Activated T-helper 1 cell treated with anti-CD3 and anti-CD28 coated beads, Interleukin-2, amount 50 U/mL, for 16 hours (primary cell): ENCODE measurements around the gene GNAS-AS1.
A peak's percentile ranks its signal among the peaks of the same experiment; 100 is the strongest.

Experiments used
- DNase-seq, 2 donors: peaks; one replicate each; pipeline ENCODE4 v3.0.0-alpha.2; 2020; ENCODE audit warnings: low read depth in 1 of 2, low spot score in 1 of 2

The GNAS-AS1 gene

DNA sequence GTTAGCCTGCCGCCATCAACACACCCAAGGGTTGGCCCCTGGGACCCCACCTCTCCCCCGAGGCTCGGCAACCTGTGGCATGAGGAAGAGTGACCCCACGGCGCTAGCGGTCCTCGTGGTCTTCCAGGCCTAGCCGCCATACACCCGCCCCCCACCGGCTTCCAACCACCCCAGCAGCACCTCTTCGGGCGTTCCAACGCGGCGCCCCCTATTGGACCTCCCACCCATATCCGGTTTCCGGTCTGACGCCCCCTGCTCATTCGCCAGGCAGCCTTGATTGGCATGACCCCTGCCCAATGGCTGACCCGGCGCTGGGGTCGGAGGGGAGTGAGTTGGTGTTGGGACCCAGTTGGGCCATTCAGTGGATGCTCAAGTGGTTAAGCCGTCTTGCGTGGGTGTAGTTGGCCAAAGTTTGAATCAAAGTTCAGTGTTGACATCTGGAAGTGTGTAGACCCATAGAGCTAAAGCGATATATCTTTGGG, at the start of gene GNAS-AS1:
GNAS-AS1 (minus strand) TSS at position 210 of the 482 bp plus-strand sequence.
- DNase-seq, result peak; percentile 52 to 58

DNA sequence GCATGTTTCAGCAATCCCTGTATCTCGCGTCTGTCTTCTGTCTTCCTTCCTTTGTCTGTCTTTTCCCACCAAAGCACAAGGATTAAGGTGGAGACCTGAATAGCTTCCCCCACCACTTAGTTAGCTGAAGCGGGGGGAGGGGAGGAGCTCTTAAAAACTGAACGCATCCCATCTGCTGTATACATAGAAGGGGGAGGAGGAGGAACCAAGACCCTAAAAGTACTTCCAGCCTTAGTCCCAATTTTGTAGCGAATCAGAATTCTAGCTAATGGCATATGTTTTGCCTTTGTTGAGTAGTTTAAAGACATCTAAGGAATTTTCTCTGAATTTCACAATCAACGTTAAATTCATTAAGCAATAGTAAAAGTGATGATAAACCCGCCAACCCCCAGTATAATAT, 49.7 kb upstream of the GNAS-AS1 start:
- no peak for DNase-seq

DNA sequence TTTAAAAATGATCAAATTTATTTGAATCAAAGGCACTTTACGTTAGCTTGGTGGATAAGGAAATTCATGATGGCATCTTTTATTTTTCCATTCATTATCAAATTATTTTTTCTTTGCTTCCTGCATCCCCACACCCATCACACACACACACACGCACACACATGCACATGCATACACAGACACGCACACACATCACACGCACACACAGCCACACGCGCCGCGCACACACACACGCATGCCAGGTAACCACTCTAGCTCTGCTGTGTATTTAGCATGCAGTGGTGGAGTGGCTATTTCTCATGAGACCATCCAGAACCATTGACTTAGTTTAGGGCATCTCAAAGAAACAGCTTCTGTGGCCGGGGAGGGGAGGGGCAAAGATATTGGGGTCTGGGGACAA, 48.8 kb upstream of the GNAS-AS1 start:
- DNase-seq, result no peak

DNA sequence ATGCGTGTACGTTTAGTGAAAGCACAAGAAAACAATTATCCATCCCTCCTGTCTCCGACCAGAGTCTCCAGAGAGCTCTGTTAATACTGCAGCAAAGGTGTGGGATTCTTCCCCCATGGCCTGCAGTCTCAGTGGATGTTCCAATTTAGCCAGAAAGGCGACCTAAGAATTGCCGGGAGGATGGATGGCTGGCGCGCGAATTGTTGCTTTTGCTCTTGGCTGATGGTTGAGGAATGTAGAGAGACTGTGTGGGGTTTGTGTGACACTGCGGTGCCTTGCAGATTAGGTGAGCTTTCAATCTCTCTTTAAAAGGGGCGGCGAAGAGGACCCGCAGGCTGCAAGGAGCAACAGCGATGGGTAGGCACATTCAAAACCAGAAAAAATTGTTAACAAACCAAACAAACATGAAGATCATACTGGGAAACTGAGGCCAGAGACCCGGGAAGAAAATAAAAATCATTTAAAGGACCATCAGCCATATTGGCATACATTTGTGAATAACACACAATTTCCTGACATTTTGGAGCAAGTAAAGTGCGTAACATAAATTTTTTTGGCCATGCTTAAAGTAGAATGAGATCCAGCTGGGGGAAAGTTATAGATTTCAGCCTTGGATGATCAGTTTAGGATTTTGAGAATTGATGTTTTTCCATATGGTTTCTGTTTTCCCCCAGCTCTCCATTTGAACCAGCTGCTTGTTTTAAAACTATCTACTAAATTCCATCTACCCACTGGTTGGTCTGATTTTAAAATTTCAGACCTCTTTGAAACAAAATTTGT, 48.1 kb upstream of the GNAS-AS1 start:
- no peak for DNase-seq

DNA sequence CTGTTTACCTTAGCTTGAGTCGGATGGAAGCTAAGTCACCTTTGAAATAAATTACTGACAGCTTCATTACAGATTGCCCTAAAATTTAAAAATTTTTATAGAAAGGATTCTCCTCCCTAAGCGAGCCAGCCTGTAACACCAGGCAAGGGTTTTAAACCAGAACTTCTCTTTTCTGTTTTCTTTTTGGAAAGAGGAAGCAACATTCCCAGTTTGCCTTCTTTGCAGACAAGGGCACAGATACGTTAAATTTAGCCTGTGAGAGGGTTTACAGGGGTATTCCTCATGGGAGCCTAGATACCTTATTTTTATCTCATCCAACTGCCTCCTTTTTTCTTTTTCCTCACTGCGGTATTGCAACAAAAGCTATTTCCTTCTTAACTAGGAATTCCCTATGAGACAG, 46.8 kb upstream of the GNAS-AS1 start:
- no peak for DNase-seq

DNA sequence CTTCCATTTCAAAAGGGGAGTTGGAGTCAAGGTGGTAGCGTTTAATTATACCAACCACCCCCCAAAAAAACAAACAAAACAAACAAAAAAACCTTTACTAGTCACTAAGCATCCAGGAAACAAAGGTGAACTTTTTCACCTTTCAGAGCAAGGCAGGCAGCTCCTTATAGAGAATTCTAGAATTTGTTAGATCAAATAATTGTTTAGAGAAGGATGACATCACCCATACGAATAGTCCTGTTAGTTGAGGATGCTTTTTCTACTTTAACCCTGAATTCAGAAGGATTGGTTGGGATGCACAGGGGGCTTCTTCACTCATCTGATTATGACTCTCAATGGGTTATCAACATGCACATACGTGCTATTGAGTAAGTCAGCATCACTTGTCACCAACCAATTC, 46.1 kb upstream of the GNAS-AS1 start:
- DNase-seq, result no peak

DNA sequence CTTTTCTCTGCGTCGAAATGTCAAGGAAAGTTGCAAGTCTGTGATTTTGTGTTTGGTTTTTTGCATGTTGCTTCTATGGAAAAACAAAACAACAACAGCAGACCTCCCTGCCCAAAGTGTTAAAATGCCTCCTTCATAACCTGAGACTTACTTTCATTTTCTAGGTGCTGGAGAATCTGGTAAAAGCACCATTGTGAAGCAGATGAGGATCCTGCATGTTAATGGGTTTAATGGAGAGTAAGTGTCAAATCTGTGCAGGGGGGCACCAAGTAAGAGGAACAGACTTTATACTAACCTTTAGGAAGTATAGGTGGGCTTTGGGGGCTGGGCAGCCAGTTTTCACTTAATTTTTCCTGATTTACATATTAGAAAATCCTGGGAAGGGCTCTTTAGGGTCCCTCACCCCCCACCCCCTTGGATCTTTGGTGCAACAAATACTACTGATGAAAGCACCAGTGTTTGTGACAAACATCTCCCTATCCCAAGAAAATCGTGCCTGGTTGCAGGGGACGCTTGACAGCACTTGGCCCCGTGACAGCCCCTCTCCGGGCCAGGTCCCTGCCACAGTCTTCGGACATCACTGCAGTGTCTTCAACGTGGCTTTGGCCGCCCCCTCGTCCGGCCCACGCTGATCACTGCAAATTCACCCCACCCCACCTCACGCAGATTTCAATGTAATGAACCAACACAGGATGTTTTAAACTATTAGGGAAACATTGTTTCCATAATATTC, 44.9 kb upstream of the GNAS-AS1 start:
- DNase-seq, result no peak

DNA sequence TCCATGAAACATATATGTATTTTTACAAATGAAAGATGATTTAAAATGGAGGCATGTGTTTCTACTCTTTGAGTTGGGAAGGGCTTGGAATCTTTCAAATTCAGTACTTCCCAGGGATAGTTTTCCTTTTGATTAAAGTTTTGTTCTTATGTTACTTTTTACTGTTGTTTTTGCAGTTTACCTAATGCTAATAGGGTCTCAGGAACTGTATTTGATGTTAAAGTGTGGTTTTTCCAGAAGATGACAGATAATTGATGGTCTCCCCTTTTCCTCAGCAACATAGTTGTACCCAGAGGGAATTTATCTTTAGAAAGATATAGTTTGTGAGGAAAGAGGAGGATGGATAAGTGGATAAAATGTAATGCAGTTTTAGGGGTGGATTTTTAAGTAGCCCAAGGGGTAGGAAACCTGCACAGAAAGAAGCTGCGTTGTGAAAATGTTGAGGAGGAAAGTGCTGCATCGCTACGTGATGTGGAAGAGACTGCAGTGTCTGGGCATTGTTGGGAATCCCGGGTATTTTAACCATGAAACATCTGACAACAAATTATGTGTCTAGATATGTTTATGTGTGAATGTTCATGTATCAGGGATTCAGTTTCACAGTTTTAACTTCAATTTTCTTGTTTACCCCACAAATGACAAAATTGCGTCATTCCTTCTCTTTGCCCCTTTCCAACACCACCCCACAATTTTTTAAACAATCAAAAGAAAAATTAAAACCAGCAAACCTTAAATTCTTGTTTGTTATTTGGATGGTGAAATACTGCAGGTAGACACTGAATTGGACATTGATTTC, 44.1 kb upstream of the GNAS-AS1 start:
- no peak for DNase-seq

DNA sequence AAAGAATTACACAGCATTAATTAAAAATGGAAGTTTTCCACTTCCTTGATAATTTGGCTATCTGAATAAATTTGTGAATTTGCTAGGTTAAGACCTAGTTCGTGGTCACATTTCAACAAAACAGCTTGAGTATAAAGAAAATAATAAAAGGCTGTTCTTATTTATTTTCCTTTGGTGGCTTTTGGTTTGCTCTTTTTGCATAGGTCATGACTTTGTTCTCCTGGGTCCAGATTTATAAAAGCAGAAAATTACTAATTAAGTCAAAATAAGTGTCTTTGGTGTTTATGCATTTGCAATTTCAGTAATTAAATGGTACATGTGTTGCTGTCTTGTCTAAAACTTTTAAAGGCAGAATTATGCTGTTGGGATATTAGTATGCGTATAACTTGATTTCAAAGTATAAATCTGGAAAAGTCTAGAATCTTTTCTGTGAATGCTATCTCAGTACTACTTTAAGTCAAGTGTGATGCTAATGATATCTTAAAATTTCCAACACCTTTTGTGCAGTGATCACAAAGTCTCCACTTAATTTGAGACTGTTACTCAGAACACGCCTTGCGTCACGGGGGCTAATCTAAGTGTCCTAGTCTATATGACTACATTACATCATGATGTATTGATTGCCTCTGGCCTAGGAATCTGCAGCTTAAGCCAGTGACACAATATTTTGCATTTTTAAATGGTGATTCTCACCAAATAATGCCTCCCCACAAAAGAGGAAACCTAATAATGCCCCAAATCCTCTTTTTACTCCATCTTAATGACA, 42.8 kb upstream of the GNAS-AS1 start:
- DNase-seq, result no peak

DNA sequence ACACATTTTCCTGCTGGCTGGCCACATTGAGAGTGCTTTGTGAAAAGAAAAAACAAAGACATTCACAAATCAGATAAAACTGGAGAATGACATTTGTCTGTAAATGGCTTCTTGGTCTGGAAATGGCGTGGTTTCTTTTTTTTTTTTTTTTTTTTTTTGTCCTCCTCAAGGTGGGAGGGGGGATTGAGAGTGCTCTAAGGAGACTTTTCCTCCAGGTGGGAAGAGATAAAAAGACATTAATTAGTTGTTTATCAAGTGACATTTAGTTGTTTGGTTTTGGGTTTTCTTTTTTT, 42.2 kb upstream of the GNAS-AS1 start:
- no peak for DNase-seq

DNA sequence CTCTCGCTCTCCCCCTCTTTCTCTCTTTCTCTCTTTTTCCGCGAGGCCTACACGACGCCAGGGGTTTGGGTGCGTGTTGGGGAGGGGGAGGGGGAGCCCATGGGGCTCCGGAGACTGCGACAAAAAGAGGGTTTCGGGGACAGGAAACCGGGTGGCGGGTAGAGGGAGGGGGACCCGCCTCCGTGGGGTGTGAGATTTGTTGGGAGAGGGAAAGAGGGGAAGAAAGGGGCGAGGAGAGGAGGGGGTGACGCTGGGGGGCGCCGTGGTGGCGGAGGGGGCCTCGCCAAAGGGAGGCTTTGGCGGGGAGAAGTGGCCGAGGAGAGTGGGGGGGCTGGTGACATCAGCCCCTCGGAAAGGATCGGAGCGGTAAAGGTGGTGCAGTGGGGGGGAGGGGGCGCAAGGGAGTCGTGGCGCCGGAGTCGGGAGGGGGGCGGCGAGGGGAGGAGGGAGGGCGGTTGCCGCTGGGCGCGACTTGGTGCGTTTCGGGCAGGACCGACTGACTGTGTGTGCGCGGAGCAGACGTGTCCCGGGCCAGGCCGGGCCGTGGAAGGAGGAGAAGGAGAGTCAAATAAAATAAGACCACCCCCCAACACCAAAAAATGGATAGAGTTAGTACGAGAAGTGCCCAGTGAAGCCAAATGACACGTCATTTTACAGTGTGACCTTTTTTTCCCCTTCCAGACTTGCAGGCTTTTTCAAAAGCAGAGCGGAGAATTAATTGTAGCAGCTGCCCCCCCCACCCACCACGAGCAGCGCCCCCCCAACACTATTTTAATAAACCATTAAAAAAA, 41.6 kb upstream of the GNAS-AS1 start:
- DNase-seq, result peak; percentile 42 to 57

DNA sequence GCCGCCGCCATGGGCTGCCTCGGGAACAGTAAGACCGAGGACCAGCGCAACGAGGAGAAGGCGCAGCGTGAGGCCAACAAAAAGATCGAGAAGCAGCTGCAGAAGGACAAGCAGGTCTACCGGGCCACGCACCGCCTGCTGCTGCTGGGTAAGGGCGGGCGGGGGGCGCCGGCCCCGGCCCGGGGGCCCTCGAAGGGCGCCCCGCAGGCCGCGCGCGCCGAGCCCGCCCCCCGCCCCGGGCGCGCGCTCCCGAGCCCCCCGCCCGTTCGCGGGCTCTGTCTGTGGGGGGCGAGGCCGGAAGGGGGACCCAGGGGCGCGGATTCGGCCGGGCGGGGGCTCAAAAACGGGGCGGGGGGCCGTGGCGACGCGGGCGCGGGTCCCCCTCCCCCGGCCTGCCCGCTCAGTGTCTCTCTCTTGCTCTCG, 41.0 kb upstream of the GNAS-AS1 start:
- DNase-seq, result peak in 1 of 2 donors; percentile 13

DNA sequence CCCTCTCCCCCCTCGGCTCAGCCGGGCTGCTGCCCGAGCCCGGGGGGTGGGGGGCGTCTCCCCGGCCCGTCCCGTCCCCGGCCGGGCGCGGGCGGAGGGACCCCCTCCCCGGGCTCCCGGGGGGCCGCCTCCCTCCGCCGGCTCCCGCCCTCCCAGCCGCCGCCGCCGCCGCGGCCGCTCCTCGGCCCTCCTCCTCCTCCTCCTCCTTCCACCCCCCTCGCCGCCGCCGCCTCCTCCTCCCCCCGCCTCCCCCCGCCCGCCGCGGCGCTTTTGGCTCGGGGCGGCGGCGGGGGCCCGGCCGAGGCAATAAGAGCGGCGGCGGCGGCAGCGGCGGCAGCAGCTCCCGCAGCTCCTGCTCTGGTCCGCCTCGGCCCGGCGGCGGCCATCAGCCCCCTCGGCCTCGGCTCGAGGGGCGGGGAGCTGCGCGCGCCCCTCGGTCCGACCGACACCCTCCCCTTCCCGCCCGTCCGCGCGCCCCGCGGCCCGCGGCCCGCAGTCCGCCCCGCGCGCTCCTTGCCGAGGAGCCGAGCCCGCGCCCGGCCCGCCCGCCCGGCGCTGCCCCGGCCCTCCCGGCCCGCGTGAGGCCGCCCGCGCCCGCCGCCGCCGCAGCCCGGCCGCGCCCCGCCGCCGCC, 40.5 kb upstream of the GNAS-AS1 start:
- DNase-seq, result peak; percentile 59 to 67

DNA sequence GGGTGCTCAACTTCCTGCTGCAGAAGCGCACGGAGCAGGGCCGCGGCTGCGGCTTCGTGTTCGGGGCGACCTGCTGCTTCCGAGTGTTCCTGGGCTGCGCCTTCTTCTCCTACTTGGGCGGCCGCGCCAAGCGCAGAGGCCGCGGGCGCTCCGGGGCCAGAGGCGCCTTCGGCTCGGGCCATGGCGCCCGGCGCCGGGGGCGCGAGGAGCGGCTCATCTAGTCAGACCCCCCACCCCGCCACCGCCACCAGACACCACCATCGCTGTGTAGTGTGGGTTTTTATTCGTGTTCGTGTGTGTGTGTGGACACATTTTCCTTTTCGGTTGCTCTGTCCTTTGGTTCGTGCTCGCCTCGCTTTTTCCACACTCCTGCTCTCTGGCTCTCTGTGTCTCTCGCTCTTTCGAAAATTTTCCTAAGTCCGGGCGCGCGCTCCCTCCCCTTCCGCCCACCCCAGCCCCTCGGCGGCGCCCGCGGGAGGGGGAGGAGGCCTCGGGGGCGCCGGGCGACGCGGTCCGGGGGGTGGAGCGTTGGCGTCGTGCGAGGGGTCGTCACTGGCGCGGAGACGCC, 39.9 kb upstream of the GNAS-AS1 start:
- DNase-seq, result peak; percentile 41 to 60

DNA sequence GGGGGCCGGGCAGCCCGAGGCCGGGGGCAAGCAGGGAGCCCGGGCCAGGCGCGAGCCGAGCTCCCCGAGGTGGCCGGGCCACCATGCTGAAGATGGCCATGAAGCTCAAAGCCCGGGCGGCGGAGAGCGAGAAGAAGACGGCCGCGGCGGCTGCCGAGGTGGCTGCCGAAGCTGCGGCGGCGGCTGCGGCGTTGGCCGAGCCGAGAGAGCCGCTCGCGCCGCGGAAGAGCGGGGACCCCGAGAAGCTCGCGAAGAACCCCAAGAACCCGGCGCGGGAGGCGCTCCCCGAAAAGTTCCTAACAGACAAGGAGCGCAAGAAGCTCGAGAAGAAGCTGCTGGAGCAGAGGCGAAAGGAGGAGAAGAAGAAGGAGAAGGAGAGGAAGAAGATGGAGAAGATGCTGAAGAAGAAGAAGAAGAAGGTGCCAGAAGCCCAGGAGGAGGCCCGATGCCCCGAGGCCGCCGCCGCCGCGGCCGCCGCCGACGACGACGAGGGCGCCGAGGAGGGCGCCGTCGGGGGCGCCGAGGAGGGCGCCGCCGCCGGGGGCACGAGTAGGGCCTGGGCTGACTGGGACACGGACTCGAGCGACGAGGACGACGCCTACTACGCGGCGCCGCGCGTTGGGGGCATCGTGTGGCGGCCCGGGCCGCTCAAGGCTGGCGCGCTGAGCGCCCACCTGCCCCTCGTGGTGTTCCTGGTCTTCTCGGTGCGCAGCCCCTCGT, 39.3 kb upstream of the GNAS-AS1 start:
- DNase-seq, result no peak

DNA sequence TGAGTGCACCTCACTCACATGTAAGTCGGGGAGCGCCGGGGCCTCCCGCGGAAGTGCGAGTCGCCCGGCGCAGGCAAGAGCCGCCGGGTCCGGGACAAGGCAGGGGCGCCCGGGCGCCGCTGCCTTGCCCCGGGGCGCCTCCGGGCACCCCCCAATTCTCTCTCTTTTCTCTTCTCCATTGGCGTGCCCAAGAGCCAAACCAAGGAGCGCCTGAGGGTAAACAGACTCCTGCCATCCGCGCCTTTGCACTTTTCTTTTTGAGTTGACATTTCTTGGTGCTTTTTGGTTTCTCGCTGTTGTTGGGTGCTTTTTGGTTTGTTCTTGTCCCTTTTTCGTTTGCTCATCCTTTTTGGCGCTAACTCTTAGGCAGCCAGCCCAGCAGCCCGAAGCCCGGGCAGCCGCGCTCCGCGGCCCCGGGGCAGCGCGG, 38.6 kb upstream of the GNAS-AS1 start:
- no peak for DNase-seq

DNA sequence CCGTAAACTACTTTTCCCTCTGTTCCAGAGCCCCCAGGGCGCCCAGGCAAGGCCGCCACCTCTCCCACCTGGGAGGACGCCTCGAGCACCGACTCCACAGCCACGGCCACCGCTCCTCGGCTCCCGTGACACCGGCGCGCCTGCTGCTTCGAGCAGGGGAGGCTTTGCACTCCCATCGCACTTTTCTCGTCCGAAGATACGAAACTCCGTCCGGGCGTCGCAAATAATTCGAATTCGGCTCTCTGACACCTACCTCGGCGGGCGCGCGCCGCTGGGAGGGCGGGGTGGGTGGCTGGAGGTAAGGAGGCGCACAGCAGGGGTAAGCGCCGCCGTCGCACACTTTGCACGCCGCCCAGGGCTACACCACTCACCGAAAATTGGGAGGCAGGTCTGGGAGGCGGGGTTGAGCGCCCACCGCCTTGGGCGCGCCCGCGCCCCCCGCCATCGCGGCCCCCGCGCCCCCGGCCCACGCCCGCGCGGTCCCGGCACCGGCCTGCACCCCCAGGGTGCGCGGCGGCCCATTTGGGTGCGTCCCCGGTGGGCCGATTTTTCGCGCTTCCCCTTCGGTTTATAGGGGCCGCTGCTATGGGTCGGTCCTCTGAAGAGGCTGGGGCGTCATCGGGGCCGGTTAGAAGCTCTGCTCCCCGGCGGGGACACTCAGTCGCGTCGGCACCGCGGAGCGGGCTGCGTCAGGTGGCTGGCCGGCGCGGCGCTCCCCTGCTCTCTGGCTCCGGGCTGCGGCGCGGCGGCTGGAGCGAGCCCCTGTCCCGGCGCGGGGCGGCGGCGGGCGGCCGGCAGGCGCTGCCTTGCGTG, 38.0 kb upstream of the GNAS-AS1 start:
- DNase-seq, result peak; percentile 58 to 75

DNA sequence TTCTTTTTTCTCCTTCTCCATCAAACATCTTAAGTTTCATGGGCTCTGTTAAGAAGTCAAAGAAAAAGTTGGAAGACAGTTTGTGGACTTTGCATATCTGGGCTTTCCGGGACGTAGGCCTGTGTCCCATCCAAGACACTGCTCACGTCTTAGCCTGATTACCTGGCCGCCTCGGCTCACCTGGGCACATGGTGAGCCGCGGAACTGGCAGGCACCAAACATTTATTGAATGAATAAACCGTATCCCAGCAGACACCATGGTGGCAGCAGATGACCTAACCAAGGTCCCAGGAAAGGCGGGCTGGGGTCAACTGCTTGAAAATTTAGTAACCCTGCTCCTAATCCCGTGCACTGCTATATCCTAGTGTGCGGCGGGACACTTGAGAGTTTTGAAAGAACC, 37.4 kb upstream of the GNAS-AS1 start:
- no peak for DNase-seq
